ENCODE results near the gene SLC22A31. TPM values are rescaled to one million over a fixed set of nuclear protein-coding genes. Genes with fewer than 3 reads are reported as not detected.

The SLC22A31 gene
- total RNA-seq, 1 experiment from 2014 or later, result 4.5 TPM

DNA sequence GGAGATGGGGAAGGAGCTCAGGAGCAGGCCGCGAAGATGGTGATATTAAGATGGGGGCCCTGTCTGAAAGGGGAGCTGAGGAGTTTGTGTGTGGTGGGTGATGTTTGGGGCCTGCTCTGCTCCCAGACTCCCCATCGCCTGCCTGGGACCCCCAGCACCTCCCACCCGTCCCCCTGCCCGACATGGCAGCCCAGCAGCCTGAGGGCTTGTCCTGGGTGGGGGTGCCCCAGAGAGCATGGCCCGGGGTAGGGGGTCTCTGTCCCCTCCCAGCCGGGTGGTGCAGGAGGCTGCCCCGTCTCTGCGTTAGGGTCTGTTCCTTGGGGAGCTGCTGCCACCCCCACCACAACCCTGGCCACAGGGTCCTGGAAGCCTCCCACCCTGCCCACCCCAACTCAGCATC, 23.6 kb downstream of the SLC22A31 start:
- CTCF ChIA-PET, result no interaction called here
- no peaks in the 10 kb centered on the region for H3K27me3 ChIP-seq (ENCODE audit: control insufficient read depth, insufficient read depth, low read length)
- TF ChIP-seq TCF7L2 (IDR thresholded peaks at IDR 0.05; ENCODE audit: low read depth, low read length) (no peak), SIN3A (IDR thresholded peaks at IDR 0.05; ENCODE audit: borderline replicate concordance, insufficient read depth, low read depth, low read length) (no peak), POLR2AphosphoS5 (IDR thresholded peaks at IDR 0.05; ENCODE audit: low read depth, low read length) (no peak), CTCF (IDR thresholded peaks at IDR 0.05) (no peak)
- TF ChIP-seq, protein P1, sequence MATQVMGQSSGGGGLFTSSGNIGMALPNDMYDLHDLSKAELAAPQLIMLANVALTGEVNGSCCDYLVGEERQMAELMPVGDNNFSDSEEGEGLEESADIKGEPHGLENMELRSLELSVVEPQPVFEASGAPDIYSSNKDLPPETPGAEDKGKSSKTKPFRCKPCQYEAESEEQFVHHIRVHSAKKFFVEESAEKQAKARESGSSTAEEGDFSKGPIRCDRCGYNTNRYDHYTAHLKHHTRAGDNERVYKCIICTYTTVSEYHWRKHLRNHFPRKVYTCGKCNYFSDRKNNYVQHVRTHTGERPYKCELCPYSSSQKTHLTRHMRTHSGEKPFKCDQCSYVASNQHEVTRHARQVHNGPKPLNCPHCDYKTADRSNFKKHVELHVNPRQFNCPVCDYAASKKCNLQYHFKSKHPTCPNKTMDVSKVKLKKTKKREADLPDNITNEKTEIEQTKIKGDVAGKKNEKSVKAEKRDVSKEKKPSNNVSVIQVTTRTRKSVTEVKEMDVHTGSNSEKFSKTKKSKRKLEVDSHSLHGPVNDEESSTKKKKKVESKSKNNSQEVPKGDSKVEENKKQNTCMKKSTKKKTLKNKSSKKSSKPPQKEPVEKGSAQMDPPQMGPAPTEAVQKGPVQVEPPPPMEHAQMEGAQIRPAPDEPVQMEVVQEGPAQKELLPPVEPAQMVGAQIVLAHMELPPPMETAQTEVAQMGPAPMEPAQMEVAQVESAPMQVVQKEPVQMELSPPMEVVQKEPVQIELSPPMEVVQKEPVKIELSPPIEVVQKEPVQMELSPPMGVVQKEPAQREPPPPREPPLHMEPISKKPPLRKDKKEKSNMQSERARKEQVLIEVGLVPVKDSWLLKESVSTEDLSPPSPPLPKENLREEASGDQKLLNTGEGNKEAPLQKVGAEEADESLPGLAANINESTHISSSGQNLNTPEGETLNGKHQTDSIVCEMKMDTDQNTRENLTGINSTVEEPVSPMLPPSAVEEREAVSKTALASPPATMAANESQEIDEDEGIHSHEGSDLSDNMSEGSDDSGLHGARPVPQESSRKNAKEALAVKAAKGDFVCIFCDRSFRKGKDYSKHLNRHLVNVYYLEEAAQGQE (IDR thresholded peaks at IDR 0.05; ENCODE audit: insufficient read depth in 1 of 2, low read depth in 2 of 2, low read length in 1 of 2), result no peak

GRCh38 chr16:89176147-89176690, 24.1 kb downstream of the SLC22A31 start:
- no peaks in the 10 kb centered on the region for H3K9me3 ChIP-seq (ENCODE audit: control insufficient read depth, insufficient read depth, low read depth, low read length)
- intact Hi-C loops (cut with micrococcal nuclease; ENCODE audit: unreplicated experiment) (no loop called here), in situ Hi-C loops (cut with HindIII; ENCODE audit: low pct_unique_long_range_greater_than_20kb, low sequenced_read_pairs) (no loop called here)
- no peak overlapping the region for H3K4me3 ChIP-seq (ENCODE audit: low read depth in 2 of 2, low read length in 2 of 2)
- H3K4me1 ChIP-seq (ENCODE audit: control insufficient read depth, insufficient read depth, low read length), result peaks cover 2% of the 10 kb centered on the region; the same call in 1 of the 2 replicates
- TF ChIP-seq TCF7L2 (IDR thresholded peaks at IDR 0.05; ENCODE audit: low read depth, low read length), result no peak
- no peak for TF ChIP-seq SIN3A (IDR thresholded peaks at IDR 0.05; ENCODE audit: borderline replicate concordance, insufficient read depth, low read depth, low read length)
- TF ChIP-seq, protein P1 (IDR thresholded peaks at IDR 0.05; ENCODE audit: insufficient read depth in 1 of 2, low read depth in 2 of 2, low read length in 1 of 2), result no peak
- TF ChIP-seq CTCF (IDR thresholded peaks at IDR 0.05), result no peak
- TF ChIP-seq POLR2AphosphoS5 (IDR thresholded peaks at IDR 0.05; ENCODE audit: low read depth, low read length), result no peak
- H3K27me3 ChIP-seq (ENCODE audit: control insufficient read depth, insufficient read depth, low read length), result no peaks in the 10 kb centered on the region
- no peak for ATAC-seq
- no peaks in the 10 kb centered on the region for H3K36me3 ChIP-seq (ENCODE audit: control insufficient read depth, insufficient read depth, low read length)
- no peak overlapping the region for H3K27ac ChIP-seq (ENCODE audit: low read length)
- BruUV-seq (replicated peaks), result no TSS peak
- DNase-seq (ENCODE audit: low read depth, low spot score), result no peak
- CTCF ChIA-PET, result no interaction called here
- POLR2A ChIA-PET, result no interaction called here

More for the DNA sequence above, 23.6 kb downstream of the SLC22A31 start:
- POLR2A ChIA-PET, result no interaction called here
- no peak overlapping the region for H3K4me3 ChIP-seq (ENCODE audit: low read depth in 2 of 2, low read length in 2 of 2)
- DNase-seq (ENCODE audit: low read depth, low spot score) (no peak), ATAC-seq (no peak)
- no TSS peak for BruUV-seq (replicated peaks)
- no peak overlapping the region for H3K27ac ChIP-seq (ENCODE audit: low read length)
- no peaks in the 10 kb centered on the region for H3K36me3 ChIP-seq (ENCODE audit: control insufficient read depth, insufficient read depth, low read length)
- in situ Hi-C loops (cut with HindIII; ENCODE audit: low pct_unique_long_range_greater_than_20kb, low sequenced_read_pairs) (no loop called here), intact Hi-C loops (cut with micrococcal nuclease; ENCODE audit: unreplicated experiment) (no loop called here)
- no peaks in the 10 kb centered on the region for H3K9me3 ChIP-seq (ENCODE audit: control insufficient read depth, insufficient read depth, low read depth, low read length)
- H3K4me1 ChIP-seq (ENCODE audit: control insufficient read depth, insufficient read depth, low read length), result peaks cover 2% of the 10 kb centered on the region; the same call in 1 of the 2 replicates
